GM18861 (cell line): Measurements from ENCODE around the gene COMP.
"Not testable (repeated sequence)": the region's sequence is repeated elsewhere in the genome, so short reads cannot be mapped to it uniquely, and the experiment has no call there.

Source experiments
- ATAC-seq: cut with Tn5 transposase; IDR thresholded peaks from one replicate; pipeline ENCODE4 v1.9.1; 2021; ENCODE audit not compliant: unreplicated experiment

The COMP gene

GRCh38 chr19:18790566-18791314 is at the start of gene COMP:
Gene COMP, minus strand, starts transcription at chr19:18791305. Its CDS starts 36 bp downstream, at chr19:18791269.
- ATAC-seq, result no peak

- ATAC-seq, result no peak
Observed at GRCh38 chr19:18840288-18841267, 49.5 kb upstream of the COMP start.

GRCh38 chr19:18839465-18840287 is 48.6 kb upstream of the COMP start:
- no peak for ATAC-seq

- no peak for ATAC-seq
Observed at GRCh38 chr19:18834644-18834984, 43.5 kb upstream of the COMP start.

- ATAC-seq, result no peak
Observed at GRCh38 chr19:18833849-18834643, 42.9 kb upstream of the COMP start.

GRCh38 chr19:18833141-18833476 is 42.0 kb upstream of the COMP start:
- no peak for ATAC-seq

- peak; percentile 21 for ATAC-seq
Observed at GRCh38 chr19:18832306-18833140, 41.4 kb upstream of the COMP start.

- ATAC-seq, result peak; percentile 64
Observed at GRCh38 chr19:18831524-18832305, 40.6 kb upstream of the COMP start, which contains the start of gene UPF1. Gene UPF1, plus strand, starts transcription at chr19:18831959. Its CDS starts 251 bp downstream, at chr19:18832210.

GRCh38 chr19:18830488-18830887 is 39.4 kb upstream of the COMP start:
- no peak for ATAC-seq

GRCh38 chr19:18828786-18829185 is 37.7 kb upstream of the COMP start:
- ATAC-seq, result no peak

GRCh38 chr19:18817574-18817973 is 26.5 kb upstream of the COMP start:
- no peak for ATAC-seq

- ATAC-seq, result not testable (repeated sequence)
Observed at GRCh38 chr19:18816645-18817044, 25.5 kb upstream of the COMP start.

GRCh38 chr19:18815673-18816072 is 24.6 kb upstream of the COMP start:
- no peak for ATAC-seq

- ATAC-seq, result no peak
Observed at GRCh38 chr19:18814063-18814462, 23.0 kb upstream of the COMP start.

GRCh38 chr19:18811638-18812037 is 20.5 kb upstream of the COMP start:
- not testable (repeated sequence) for ATAC-seq

GRCh38 chr19:18809149-18809868 is 18.2 kb upstream of the COMP start:
- no peak for ATAC-seq

- no peak for ATAC-seq
Observed at GRCh38 chr19:18807861-18808331, 16.8 kb upstream of the COMP start.

GRCh38 chr19:18804643-18805042 is 13.5 kb upstream of the COMP start:
- ATAC-seq, result no peak
